GM21515 (cell line): ENCODE measurements around the gene RBBP8NL.

Experiments
- ATAC-seq: cut with Tn5 transposase; IDR thresholded peaks from one replicate; pipeline ENCODE4 v1.9.1; 2021; ENCODE audit not compliant: unreplicated experiment

The RBBP8NL gene, protein sequence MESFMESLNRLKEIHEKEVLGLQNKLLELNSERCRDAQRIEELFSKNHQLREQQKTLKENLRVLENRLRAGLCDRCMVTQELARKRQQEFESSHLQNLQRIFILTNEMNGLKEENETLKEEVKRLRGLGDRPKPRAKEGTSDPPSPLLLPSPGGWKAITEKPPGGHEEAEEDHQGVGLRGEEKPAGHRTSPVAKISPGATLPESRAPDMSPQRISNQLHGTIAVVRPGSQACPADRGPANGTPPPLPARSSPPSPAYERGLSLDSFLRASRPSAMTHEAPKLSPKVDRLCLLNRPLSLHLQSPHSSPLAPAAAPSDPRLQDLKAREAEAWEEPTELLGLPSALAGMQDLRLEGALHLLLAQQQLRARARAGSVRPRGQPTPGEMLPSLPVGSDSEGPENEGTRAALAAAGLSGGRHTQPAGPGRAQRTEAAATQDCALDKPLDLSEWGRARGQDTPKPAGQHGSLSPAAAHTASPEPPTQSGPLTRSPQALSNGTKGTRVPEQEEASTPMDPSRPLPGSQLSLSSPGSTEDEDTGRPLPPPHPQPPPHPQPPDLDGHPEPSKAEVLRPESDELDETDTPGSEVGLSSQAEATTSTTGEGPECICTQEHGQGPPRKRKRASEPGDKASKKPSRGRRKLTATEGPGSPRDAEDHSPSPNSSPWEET

DNA sequence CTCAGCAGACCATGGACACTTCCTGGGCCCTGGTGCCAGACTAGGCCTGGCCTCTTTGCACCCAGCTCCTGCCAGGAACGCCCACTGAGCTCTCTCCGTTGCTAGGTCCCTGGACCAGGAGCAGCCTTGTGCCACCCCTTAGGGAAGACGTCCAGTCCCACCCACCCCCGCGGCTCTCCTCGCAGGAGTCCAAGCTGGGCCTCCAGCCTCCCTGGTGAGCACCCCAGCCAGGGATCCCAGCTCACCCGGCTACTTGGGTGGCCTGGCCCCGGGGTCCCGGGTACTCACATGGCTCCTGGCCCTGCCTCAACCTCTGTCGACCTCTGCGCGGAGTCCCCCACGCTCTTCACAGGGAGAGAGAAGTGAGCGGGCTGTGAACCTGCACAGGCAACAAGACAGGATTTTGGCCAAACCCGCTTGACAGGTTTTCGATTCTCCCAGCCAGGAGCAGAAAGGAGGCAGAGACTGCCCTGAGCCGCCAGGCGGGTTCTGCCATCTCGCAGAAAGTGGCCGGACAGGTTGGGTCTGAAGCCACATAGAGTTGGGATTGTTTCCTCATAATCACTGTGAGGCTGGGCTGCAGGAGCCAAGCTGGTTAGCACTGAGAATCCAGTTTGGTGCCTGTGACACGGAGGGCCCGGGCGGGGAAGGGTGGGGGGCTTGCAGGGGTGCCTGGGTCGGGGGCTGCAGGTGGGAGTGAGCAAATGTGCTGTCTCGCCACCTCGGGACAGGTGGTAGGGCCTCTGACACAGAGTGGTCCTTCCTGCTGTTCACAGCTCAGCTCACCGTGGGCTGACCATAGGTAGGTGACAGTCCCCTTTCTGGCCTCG, at the start of gene RBBP8NL:
Gene RBBP8NL, minus strand, starts transcription at position 368 of the 830 bp plus-strand sequence. CDS start 7,892 bp downstream, outside the sequence.
- ATAC-seq, result no peak

DNA sequence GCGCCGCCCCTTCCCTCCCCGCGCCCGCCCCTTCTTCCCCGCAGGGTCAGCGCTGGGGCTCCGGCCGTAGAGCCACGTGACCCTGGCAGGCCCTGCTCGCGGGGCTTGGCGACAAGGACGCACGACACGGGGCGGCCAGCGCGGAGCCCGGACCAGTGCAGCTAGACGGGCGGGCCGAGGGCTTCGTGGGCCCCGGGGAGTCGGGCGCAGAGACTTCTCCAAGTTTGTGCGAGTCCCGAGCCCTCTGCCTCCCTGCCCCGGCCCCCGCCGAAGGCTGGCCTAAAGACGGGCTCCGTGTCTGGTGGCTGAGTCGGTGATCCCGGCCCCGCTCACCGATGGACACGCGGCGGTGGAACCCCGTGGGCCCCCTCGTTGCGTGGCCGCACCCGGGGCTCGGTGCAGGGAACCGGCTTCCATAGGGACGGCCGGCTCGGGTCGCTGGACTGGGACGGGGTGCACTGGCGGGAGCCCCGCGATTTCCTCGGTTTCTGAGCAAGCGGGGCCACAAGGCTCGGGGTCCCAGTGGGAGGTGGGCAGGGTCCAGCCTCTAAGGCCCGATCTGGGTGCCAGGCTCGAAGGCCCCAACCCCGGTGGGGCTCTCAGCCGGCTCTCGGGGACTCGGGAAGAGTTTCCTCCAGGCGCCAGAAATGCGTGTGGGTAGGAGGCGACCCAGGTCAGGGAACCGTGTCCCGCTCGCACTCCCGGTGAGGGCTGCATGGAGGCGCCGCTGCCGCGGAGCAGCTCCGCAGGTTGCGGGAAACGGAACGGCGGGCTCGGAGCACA, 48.9 kb upstream of the RBBP8NL start:
- ATAC-seq, result no peak

DNA sequence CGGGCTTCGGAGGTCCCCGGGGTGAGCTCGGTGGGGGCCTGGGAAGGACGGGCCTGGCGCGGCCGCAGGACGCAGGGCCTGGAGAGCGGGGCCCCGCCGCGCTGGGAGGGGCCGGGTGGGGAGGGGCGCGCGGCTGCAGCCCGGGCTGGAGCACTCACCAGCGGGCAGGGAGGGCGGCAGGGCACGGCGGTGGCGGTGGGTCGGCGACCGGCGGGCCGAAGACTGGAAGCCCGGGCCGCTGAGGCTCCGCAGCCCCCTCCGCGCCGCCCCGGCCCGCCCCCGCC, 48.4 kb upstream of the RBBP8NL start, which contains the start of gene GATA5:
Gene GATA5, minus strand, starts transcription at position 224 of the 284 bp plus-strand sequence. CDS start 474 bp downstream, outside the sequence.
- no peak for ATAC-seq

DNA sequence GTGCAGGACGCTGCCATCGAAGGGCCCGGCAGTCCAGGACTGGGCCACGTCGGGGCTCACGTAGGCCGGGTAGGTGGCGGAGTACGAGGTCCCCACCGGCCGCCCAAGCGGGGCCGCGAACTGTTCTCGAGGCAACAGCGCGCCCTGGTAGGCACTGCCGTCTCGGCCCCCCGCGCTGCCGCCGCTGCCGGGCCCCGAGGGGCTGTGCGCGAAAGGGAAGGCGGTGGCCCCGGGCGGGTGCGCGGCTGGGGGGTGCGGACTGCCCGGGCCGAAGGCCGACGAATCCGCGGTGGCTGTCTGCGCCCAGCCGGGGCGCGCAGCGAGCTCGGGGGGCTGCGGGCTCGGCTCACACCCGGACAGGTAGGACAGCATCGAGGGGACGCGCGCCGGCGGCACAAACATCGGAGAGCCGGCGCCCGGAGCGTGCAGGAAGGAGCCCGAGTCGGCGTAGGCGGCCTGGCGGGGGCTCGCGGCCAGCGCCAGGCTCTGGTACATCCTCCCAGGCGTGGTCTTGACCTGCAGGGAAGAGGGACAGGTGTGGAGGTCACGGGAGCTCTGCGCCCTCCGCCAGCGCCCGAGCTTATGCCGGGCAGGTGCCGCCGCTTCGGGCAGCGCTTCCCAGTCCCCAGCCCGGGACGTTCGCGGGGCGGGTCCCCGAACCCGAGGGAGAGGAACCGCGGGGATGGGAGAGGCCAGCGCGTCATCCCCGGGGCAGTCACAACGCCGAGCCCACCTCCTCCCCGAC, 47.9 kb upstream of the RBBP8NL start:
- ATAC-seq, result no peak

DNA sequence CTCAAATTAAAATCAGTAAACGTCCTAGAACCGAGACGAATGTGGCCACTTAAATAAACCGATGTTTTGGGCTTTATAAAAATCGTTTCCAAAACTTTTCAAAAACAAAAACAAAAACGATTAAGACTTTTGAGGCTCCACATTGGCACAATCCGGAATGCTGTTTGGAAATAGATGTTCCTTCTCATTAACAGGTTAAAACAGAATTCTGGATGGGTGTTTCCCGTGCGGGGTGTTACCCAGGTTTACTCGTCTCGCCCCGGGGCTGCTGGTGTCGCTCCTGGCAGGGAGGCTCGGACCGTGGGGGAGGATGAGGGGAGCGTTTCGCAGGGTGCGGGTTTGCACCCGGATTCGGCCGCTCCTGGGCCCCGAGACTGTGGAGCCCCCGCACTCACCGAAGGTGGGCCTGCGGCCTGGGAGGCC, 47.3 kb upstream of the RBBP8NL start:
- ATAC-seq, result no peak

DNA sequence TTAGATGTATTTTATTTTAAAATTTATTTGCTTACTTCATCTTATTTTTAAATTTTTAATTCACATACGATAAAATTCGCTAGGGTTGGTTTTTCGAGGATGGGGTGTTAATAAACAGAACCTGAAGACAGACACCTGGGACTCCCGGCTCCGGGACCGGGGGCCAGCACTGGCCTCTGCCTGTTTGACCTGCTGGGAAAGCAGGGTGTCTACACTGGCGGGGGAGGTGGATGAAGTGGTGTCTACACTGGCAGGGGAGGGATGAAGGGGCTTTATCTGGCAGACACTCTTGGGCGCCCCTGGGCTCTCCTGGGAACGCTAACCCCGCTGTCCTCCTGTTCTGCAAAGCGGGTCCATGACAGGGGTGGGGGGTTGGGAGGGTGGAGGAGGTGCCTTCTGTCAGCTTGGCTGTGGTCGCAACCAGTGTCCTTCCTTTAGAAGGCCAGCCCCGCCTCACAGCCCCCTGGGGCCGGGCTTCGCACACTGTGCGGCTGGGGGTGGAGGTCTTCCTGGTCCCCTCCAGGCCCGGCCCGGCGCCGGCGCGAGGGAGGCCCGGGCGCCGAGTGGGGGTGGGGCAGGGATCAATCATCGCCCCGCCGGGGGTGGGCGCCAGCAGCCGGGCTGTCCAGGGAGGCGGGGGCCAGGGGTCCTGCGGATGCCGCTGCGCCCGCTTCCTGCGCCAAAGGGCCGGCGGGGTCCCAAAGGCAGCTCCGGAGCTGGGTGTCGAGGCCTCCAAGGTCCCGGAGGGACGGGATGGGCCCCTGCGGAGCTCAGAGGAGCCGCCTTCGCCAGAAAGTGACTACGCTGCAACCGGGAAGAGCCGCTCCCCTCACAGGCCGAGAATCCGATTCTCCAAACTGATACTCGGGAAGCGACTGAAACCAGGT, 46.6 kb upstream of the RBBP8NL start:
- no peak for ATAC-seq

DNA sequence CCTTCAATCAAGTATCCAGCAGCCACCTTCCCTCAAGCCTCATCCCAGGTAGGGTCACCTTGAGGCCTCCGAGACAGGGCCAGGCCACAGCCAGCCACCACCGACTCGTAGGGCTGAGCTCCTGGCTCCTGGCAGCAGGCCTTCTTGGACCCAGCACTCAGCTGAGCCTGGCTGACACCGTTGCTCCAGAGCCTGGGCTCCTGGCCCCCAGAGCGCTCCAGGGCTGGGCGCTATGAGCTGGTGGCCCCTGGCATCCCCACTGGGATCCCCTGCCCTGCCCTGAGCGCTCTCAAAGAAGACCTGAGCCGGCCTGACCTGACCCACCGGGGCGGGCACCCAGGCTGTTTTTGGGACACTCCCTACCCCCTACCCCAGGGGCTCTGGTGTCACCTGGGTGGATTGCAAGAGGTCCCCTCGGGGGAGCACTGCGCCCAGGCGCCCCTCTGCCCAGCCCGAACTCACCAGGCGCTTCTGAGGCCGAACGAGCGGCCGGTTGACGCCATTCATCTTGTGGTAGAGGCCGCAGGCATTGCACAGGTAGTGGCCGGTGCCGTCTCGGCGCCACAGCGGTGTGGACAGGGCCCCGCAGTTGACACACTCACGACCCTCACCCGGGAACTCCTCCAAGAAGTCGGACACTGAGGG, 45.7 kb upstream of the RBBP8NL start:
- ATAC-seq, result no peak

DNA sequence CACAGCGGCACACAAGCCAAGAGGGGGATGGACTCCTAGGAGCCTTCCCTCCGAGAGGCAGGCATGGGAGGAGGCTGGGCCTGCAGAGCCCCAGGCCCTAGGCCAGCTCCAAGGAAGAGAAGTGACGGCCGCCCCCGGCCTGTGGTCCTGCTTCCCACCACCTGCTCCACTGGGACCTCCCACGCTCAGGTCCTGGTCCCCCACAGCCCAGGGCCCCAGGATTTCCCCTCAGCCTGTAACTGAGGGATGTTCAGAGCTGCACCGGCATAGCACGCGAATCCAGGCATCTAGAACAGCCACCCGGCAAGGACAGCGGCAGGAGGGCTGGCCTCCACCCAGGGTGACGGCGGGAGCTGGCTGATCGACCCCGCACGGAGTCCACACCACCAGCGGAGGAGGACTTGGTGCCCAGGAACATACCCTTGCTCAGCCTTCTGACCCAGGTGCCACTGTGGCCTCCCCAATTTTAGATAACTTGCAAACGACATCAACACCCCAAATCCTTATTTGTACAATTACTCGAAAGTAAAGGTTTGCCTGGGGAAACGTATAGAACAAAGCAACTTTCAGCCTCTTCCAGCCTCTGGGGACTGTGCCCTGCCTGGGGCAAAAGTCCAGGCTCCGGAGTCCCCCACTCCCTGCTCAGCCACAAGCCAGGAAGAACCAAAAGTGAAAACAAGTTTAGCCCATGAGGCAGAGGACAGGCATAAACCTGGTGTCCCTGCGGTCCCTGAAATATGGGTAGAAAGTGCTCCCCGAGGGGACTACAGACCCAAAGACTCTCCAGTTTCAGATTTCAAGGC, 45.0 kb upstream of the RBBP8NL start:
- no peak for ATAC-seq

DNA sequence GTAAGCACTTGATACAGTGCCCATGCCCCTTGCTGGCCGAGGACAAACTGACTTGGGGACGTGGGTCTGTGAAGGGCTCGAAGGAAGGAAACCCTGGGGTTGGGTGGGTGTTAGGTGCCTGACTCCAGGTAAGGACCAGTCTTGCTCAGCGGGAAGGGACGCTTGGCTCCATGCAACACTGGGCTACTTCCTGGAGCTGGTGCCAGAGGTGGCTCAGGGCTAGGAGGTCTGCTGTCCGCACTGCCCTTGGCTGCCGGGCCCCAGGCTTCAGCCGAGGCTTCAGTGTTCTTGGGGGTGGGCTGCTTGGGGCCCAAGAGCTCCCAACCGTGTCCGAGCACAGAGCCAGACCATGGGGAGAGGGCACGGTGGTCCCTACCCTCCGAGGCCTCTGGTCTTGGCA, 43.1 kb upstream of the RBBP8NL start:
- no peak for ATAC-seq

DNA sequence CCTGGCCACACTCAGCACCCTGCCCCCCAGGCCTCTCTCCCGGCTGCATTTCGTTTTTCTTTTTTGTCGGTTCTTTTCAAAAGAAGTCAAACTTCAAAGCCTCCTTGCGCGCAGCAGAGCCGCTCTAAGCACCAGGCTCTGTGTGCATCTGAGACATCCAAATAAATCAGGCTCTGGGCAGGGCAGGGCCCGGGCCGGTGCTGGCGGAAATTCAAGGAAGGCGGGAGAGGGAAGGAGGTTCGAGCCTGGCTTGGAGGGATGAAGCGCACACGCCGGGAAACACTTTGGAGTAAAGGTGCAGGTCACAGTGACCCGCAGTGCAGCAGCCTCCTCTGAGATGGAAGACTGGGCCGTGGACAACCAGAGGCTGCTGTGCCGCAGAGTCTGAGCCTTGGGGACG, 42.7 kb upstream of the RBBP8NL start:
- ATAC-seq, result no peak

DNA sequence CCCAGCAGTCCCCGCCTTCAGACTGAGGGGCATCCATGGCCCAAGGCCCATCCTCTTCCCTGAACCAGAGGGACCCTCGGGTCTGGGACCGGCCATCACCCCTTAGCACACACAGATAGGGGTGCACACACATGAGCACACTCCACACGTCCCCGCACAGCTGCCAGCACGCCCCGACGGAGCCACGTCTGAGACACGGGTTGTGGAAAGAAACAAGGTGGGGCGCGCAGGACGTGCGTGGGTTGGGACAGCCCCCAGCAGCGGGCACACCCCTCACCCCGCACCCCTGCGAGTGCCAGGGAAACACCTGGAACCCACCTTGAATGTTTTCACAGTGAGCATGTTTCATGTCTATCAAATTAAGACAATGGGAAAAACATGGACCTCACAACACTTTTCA, 42.0 kb upstream of the RBBP8NL start:
- no peak for ATAC-seq

DNA sequence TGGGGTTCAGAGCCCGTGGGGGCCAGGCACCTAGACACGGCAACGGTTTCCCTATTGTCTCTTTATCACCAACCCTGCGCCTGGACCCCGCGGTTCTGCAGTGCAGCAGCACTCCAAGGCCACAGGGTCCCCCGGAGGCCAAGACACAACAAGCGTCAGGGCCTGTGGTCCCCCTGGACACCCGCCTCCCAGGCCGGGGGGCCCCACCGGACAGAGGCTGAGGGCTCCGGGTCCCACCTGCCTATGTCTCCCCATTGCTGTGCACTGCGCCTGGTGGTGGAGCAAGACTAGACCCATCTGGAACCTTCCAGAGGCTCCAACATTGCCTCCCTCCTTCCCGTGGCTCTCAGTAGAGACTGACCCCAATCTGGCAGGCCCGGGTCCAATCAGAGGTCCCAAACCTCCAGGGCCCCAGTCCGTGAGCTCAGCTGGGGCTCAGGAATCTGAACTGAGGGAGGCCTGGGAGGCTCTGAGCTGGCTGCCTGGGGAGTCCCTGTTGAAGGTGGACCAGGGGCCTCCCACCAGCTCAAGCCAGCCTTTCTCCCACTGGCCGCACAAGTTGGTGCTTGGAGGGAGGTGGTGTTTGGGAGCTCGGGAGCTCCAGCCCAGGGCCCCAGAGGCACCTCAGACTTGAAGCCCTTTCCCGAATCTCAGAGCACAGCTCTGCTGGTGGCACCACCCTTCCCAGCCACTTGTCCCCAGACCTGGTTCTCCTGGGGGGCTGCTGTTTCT, 39.6 kb upstream of the RBBP8NL start:
- no peak for ATAC-seq

DNA sequence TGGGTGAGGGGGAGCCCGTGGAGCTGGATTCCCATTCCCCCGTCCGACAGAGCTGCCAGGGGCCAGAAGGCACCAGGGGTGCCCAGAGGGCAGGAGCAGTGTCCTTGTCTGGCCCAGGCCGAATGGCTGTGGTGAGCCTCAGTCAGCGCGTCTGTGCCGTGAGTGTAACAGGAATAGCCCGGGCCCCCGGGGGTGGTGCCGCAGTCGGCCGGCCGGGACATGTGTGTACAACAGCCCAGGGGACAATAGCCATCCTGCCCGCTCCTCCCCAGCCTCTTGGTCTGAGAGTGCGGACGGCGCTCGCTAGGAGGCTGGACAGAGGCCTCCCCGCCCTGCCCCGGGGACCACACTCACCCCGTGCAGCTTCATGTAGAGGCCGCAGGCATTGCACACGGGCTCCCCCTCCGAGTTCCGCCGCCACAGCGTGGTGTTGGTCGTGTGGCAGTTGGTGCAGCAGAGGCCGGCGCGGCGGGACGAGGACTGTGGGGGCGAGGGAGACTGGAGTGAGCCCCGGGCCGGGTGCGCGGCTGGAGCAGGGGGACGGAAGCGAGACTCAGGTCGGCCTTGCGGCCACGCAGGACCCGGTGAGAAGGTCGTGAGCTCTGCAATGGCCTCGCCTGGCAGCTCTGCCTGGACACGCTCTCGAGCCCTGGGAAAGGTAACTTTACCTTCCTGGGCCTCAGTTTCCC, 38.9 kb upstream of the RBBP8NL start:
- no peak for ATAC-seq

DNA sequence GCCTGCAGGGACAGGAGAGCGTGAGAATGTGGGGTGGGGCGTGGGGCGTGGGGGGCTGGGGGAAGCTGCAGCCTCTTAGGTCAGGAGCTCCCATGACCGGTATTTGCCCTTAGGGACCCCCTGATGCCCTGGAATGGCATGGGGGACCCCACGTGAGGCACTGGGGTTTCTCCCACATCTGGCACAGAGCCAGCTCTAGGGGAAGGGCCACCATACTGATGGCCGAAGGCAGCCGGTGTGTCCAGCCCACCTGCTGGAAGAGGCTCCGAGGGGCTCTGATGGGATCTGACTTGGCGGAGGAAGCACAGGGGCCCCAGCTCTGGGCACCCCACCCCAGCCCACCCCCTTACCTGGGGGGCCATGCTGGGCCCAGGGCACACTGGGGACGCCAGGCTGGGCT, 37.7 kb upstream of the RBBP8NL start:
- ATAC-seq, result no peak

DNA sequence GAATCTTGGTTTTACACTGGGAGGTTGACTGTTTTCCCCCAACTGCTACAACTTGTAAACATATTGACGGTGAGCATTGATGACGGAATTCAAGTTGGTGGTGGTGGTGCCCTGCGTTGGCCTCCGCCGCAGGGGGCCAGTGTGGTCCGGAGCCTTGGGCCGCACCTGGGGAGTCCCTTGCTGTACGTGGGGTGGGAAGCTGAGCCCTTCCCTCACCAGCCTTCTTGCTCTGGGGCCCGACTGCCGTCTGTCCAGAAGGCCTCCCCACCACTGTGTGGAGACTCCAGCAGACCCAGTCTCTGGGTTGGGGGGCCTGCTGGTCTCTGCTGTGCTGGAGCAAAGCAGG, 37.1 kb upstream of the RBBP8NL start:
- no peak for ATAC-seq

DNA sequence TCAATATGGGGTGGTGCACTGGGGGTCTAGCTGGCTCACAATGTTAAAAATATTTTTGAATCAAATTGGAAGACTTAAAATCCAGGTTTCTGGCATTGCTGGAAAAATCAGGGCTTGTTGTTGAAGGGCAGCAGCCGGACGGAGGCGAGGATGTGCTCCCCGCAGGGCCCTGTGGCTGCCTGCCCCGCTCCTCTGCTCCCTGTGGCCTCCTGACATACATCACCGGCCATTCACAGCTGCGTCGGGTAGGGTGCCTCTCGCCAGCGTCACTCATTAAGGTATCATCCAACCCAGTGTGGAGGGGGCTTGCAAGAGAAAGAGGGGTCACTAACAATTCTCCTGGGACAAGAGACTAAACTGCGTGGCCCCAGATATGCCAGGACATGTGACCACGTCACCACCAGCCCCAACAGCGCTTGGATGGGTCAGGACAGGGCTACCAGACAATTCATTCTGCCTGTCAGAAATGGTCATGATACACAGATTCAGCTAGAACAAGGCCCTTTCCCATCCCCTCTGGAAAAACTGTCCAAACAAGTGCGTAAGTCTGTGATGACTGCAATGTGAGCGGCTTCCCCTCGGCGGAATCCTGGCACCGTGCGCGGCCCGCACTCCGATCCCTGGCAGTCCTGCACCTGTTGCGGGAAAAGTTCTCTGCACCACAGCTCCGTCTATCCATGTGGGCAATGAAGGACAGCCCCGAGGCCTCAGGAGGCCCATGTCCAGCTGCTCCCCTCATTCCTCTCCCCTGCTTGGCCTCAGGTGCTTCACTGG, 36.5 kb upstream of the RBBP8NL start:
- ATAC-seq, result no peak
